Measurements from ENCODE around the gene CAD. TPM values are rescaled to one million over a fixed set of nuclear protein-coding genes. Genes with fewer than 3 reads are reported as not detected.

CAD gene
- total RNA-seq, 2 donors from 2014 or later: 11.1 to 49.1 TPM

GRCh38 chr2:27282892-27283291, 65.7 kb downstream of the CAD start:
- no peaks in the 10 kb centered on the region for H3K4me1 ChIP-seq
- intact Hi-C loops (cut with DNase I): loop anchor here (10.0 kb wide), 1 partner anchor 318 kb away; no protein-coding TSS in a partner anchor
- H3K36me3 ChIP-seq: no peaks in the 10 kb centered on the region
- DNase-seq: no peak
- no peak overlapping the region for H3K4me3 ChIP-seq
- H3K27me3 ChIP-seq: no peaks in the 10 kb centered on the region
- no peaks in the 10 kb centered on the region for H3K9me3 ChIP-seq
- no peak for TF ChIP-seq CTCF (IDR thresholded peaks at IDR 0.05)
- H3K9ac ChIP-seq (ENCODE audit: low read depth in 2 of 2, low read length in 2 of 2): no peak overlapping the region
- H3K27ac ChIP-seq: no peak overlapping the region

GRCh38 chr2:27284996-27285395, 67.8 kb downstream of the CAD start:
- no peak overlapping the region for H3K9ac ChIP-seq (ENCODE audit: low read depth in 2 of 2, low read length in 2 of 2)
- no peaks in the 10 kb centered on the region for H3K36me3 ChIP-seq
- no peak for TF ChIP-seq CTCF (IDR thresholded peaks at IDR 0.05)
- no peaks in the 10 kb centered on the region for H3K4me1 ChIP-seq
- H3K9me3 ChIP-seq: no peaks in the 10 kb centered on the region
- intact Hi-C loops (cut with DNase I): loop anchor here (10.0 kb wide), 1 partner anchor 320 kb away; no protein-coding TSS in a partner anchor
- no peak overlapping the region for H3K27ac ChIP-seq
- H3K27me3 ChIP-seq: no peaks in the 10 kb centered on the region
- DNase-seq: no peak
- no peak overlapping the region for H3K4me3 ChIP-seq

GRCh38 chr2:27285481-27285880, 68.3 kb downstream of the CAD start:
- no peak for DNase-seq
- TF ChIP-seq CTCF (IDR thresholded peaks at IDR 0.05): no peak
- Histone ChIP-seq H3K9me3 (no peaks in the 10 kb centered on the region), H3K4me1 (no peaks in the 10 kb centered on the region), H3K36me3 (no peaks in the 10 kb centered on the region), H3K4me3 (no peak overlapping the region), H3K9ac (ENCODE audit: low read depth in 2 of 2, low read length in 2 of 2) (no peak overlapping the region), H3K27ac (no peak overlapping the region), H3K27me3 (no peaks in the 10 kb centered on the region)
- intact Hi-C loops (cut with DNase I): loop anchor here (10.0 kb wide), 1 partner anchor 321 kb away; no protein-coding TSS in a partner anchor

GRCh38 chr2:27288610-27289009, 71.4 kb downstream of the CAD start:
- H3K36me3 ChIP-seq: no peaks in the 10 kb centered on the region
- H3K27me3 ChIP-seq: no peaks in the 10 kb centered on the region
- no peaks in the 10 kb centered on the region for H3K9me3 ChIP-seq
- DNase-seq: no peak
- H3K4me1 ChIP-seq: no peaks in the 10 kb centered on the region
- H3K9ac ChIP-seq (ENCODE audit: low read depth in 2 of 2, low read length in 2 of 2): no peak overlapping the region
- no peak for TF ChIP-seq CTCF (IDR thresholded peaks at IDR 0.05)
- H3K4me3 ChIP-seq: no peak overlapping the region
- no peak overlapping the region for H3K27ac ChIP-seq
- intact Hi-C loops (cut with DNase I): loop anchor here (10.0 kb wide), 1 partner anchor 324 kb away; no protein-coding TSS in a partner anchor

GRCh38 chr2:27290549-27290948, 73.4 kb downstream of the CAD start:
- Histone ChIP-seq H3K27me3 (no peaks in the 10 kb centered on the region), H3K4me1 (no peaks in the 10 kb centered on the region), H3K4me3 (no peak overlapping the region), H3K9ac (ENCODE audit: low read depth in 2 of 2, low read length in 2 of 2) (no peak overlapping the region), H3K9me3 (no peaks in the 10 kb centered on the region), H3K36me3 (no peaks in the 10 kb centered on the region), H3K27ac (no peak overlapping the region)
- no peak for DNase-seq
- intact Hi-C loops (cut with DNase I): no loop called here
- no peak for TF ChIP-seq CTCF (IDR thresholded peaks at IDR 0.05)

All from colonic mucosa (tissue), 4 donors.